ENCODE results near the gene SRD5A1. TPM values are rescaled to one million over a fixed set of nuclear protein-coding genes. Genes with fewer than 3 reads are reported as not detected.

The SRD5A1 gene
- total RNA-seq, 1 experiment from 2014 or later = 24.7 TPM

GRCh38 chr5:6599739-6600138, 33.5 kb upstream of the SRD5A1 start:
- no peak overlapping the region for H3K27ac ChIP-seq (ENCODE audit: low read depth, low read length)
- peaks cover 8% of the 10 kb centered on the region; the same call in 1 of the 2 replicates for H4K20me1 ChIP-seq (ENCODE audit: insufficient read depth)
- peaks cover 15% of the 10 kb centered on the region; the same call in 1 of the 2 replicates for H3K79me2 ChIP-seq (ENCODE audit: insufficient read depth, low read length)
- peaks cover 57 to 60% of the 10 kb centered on the region in 2 experiments for H3K36me3 ChIP-seq (ENCODE audit: control insufficient read depth in 1 of 2, insufficient read depth in 2 of 2, low read length in 2 of 2)
- RAD21 ChIA-PET (ENCODE audit: low non-redundant PET in 1 of 2, low total read pairs in 2 of 2, uncharacterized antibody in 2 of 2, unreplicated experiment in 2 of 2) = no interaction called here
- H3K9me3 ChIP-seq (ENCODE audit: control insufficient read depth in 1 of 2, insufficient read depth in 1 of 2, low read depth in 1 of 2, low read length in 2 of 2) = no peaks in the 10 kb centered on the region
- TF ChIP-seq POLR2AphosphoS5 (IDR thresholded peaks at IDR 0.05; ENCODE audit: low read depth, low read length) (no peak), EZH2phosphoT487 (IDR thresholded peaks at IDR 0.05; ENCODE audit: borderline replicate concordance) (no peak), EGR1 (IDR thresholded peaks at IDR 0.05; ENCODE audit: low read depth) (no peak), ZFX (IDR thresholded peaks at IDR 0.05) (no peak), SRF (IDR thresholded peaks at IDR 0.05; ENCODE audit: low read depth) (no peak), MAX (IDR thresholded peaks at IDR 0.05) (no peak), REST (IDR thresholded peaks at IDR 0.05; ENCODE audit: low read depth) (no peak), JUND (IDR thresholded peaks at IDR 0.05) (no peak), ELF1 (IDR thresholded peaks at IDR 0.05; ENCODE audit: borderline replicate concordance, low read depth) (no peak), FOSL1 (IDR thresholded peaks at IDR 0.05; ENCODE audit: low read depth) (no peak), CTCF (IDR thresholded peaks at IDR 0.05 in 2 of 3, conservative IDR thresholded peaks at IDR 0.05 in 1 of 3; ENCODE audit: borderline replicate concordance in 1 of 3, insufficient read depth in 1 of 3, low read depth in 2 of 3, low read length in 2 of 3) (no peak), ZNF274 (IDR thresholded peaks at IDR 0.05; ENCODE audit: low read depth, low read length) (no peak), SP1 (IDR thresholded peaks at IDR 0.05; ENCODE audit: low read depth) (no peak), RAD21 (IDR thresholded peaks at IDR 0.05; ENCODE audit: low read depth) (no peak), YY1 (IDR thresholded peaks at IDR 0.05; ENCODE audit: extremely low read depth, insufficient replicate concordance, low read depth, low read length) (no peak), EZH2 (IDR thresholded peaks at IDR 0.05) (no peak)
- no peaks in the 10 kb centered on the region for H3K9me2 ChIP-seq (ENCODE audit: insufficient read depth)
- ATAC-seq (no peak), DNase-seq (ENCODE audit: low read depth, low spot score) (no peak)
- H3K9ac ChIP-seq (ENCODE audit: low read length) = no peak overlapping the region
- CTCF ChIA-PET = no interaction called here
- H3K27me3 ChIP-seq (ENCODE audit: insufficient read depth, low read length) = no peaks in the 10 kb centered on the region
- no peak overlapping the region for H3K4me3 ChIP-seq (replicated peaks in 1 of 2; ENCODE audit: low read depth in 1 of 2, low read length in 2 of 2)
- H3K4me1 ChIP-seq (ENCODE audit: control insufficient read depth in 1 of 2, insufficient read depth in 2 of 2, low read length in 2 of 2) = no peaks in the 10 kb centered on the region
- no TSS peak for BruUV-seq (replicated peaks)
- POLR2A ChIA-PET = no interaction called here
- intact Hi-C loops (cut with micrococcal nuclease) = no loop called here
- no peak overlapping the region for H2AFZ ChIP-seq (ENCODE audit: low read depth, low read length, poor library complexity, severe bottlenecking)
- no peak overlapping the region for H3K4me2 ChIP-seq (ENCODE audit: low read length)

Data from HCT116 (cell line).